Fibroblast of mammary gland (primary cell): ENCODE measurements around the gene SSTR3.
"Not testable (repeated sequence)": the region's sequence is repeated elsewhere in the genome, so short reads cannot be mapped to it uniquely, and the experiment has no call there.

ENCODE experiments used
- DNase-seq: peaks from one replicate; pipeline ENCODE4 v3.0.0-alpha.2; 2010; ENCODE audit warnings: low read depth
- H3K4me3 ChIP-seq: 2 replicates; pipeline ENCODE4 v1.5.1; 2011; ENCODE audit warnings: low read depth, mild to moderate bottlenecking, low read length, moderate library complexity; ENCODE audit not compliant: control insufficient read depth
- TF ChIP-seq, protein P1 (sequence below): conservative IDR thresholded peaks from 2 replicates; pipeline ENCODE4 v1.5.1; 2011; ENCODE audit warnings: low read depth, low read length, inconsistent platforms; ENCODE audit not compliant: control insufficient read depth, insufficient read depth

The SSTR3 gene

GRCh38 chr22:37258005-37258752, 45.9 kb upstream of the SSTR3 start:
- no peak for DNase-seq
- TF ChIP-seq, protein P1, sequence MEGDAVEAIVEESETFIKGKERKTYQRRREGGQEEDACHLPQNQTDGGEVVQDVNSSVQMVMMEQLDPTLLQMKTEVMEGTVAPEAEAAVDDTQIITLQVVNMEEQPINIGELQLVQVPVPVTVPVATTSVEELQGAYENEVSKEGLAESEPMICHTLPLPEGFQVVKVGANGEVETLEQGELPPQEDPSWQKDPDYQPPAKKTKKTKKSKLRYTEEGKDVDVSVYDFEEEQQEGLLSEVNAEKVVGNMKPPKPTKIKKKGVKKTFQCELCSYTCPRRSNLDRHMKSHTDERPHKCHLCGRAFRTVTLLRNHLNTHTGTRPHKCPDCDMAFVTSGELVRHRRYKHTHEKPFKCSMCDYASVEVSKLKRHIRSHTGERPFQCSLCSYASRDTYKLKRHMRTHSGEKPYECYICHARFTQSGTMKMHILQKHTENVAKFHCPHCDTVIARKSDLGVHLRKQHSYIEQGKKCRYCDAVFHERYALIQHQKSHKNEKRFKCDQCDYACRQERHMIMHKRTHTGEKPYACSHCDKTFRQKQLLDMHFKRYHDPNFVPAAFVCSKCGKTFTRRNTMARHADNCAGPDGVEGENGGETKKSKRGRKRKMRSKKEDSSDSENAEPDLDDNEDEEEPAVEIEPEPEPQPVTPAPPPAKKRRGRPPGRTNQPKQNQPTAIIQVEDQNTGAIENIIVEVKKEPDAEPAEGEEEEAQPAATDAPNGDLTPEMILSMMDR, result no peak
- no peak overlapping the region for H3K4me3 ChIP-seq

DNA sequence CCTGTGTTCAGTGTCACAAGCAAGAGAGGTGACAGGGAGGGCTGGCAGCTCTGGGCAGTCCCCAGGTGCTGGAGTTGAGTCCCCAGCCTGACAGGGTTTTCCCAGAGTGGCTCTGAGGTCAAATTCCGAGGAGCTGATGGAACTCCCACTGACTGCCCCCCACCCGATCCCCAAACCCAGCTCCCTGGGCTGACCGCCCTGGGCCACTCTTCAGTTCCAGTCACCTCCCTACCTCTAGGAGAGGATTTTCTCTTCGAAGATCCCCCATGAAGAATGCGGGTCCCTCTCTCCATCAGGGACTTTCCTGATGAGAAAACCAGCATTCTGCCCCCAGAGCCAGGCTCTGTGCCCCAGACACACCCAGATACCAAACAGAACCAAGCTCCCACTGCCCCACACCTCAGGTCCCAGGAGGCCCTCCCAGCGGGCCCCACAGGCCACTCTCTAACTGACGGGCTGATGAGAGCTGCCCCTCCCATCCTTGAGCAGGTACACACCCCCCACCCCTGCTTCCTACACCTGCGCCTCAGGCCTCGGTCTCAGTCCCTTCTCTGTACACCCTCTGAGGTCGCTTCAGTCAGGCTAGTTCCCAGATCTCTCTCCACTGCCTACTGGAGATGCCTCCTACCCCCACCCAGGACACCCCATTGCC, 43.9 kb upstream of the SSTR3 start:
- DNase-seq, result no peak
- no peak overlapping the region for H3K4me3 ChIP-seq
- TF ChIP-seq, protein P1, result no peak

DNA sequence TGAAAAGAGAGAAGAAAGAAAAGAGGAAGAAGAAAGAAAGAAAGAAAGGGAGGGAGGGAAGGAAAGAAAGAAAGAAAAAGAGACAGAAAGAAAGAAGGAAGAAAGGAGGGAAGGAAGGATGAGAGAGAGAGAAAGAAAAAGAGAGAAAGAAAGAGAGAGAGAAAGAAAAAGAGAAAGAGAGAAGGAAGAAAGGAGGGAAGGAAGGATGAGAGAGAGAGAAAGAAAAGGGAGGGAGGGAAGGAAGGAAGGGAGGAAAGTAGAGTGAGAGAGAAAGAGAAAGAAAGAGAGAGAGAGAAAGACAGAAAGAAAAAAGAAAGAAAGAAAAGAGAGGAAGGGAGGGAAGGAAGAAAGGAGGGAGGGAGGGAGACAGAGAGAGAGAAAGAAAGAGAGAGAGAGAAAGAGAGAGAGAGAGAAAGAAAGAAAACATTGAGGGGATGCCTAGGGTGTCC, 43.3 kb upstream of the SSTR3 start:
- TF ChIP-seq, protein P1, result no peak
- no peak overlapping the region for H3K4me3 ChIP-seq
- no peak for DNase-seq

DNA sequence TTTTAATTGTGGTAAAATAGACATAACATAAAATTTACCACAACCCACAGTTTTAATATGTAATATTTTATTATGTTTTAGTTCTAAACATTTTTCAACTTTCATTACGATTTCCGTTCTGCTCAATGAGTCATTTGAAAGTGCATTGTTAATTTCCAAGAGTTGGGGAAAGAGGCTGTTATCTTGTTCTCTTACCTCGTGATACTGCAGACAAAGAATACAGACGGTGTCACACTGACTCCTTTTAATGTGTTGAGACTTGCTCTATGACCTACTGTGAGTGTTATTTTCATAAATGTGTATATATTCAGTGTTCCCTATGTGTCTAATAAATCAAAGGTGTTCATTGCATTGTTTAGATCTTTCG, 42.6 kb upstream of the SSTR3 start:
- DNase-seq, result no peak
- H3K4me3 ChIP-seq, result no peak overlapping the region

GRCh38 chr22:37254209-37254866, 42.1 kb upstream of the SSTR3 start:
- peak; percentile 73 for DNase-seq
- TF ChIP-seq, protein P1, result no peak
- no peak overlapping the region for H3K4me3 ChIP-seq

More for the DNA sequence above, 42.6 kb upstream of the SSTR3 start:
- TF ChIP-seq, protein P1, result no peak

DNA sequence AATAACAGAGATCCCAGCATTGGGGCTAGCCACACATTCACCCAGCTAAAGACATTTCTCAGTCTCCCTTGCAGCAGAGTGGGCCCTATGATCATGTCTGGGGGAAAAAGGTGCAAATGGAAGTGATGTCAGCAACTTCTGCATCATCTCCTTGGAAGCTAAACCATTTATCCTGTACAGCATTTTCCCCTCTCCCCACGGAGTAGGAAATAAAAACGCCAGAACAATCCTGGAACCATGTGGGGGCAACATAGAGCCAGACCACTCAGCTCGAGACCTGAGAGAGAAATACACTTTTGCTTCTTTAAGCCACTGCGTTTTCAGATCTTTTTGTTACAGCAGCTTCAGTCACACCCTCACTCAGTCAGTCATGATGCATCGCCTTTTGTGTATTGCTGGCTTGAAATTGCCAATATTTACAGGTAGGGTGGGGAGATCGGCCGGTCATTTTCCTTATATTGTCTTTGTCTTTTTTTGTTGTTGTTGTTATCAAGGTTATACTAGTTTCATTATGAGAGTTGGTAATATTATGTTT, 40.9 kb upstream of the SSTR3 start:
- H3K4me3 ChIP-seq, result no peak overlapping the region
- TF ChIP-seq, protein P1, result peak; percentile 5
- DNase-seq, result no peak

- not testable (repeated sequence) for DNase-seq, H3K4me3 ChIP-seq
These were observed 39.6 kb upstream of the SSTR3 start for GRCh38 chr22:37251836-37252235.
